Esophagus squamous epithelium (tissue), 5 donors: Measurements from ENCODE around the gene DDX54. TPM values are rescaled to one million over a fixed set of nuclear protein-coding genes. Genes with fewer than 3 reads are reported as not detected.

Experiments
- DNase-seq: peaks from one replicate; lab custom pipeline; 2025; lab: John Stamatoyannopoulos, UW
- H3K27ac ChIP-seq, 4 donors: fragments of 200-600 bp; sonication (generic); one replicate each; pipeline ENCODE4 v1.5.1; 2016 to 2019; ENCODE audit warnings: mild to moderate bottlenecking in 1 of 4
- H3K27me3 ChIP-seq, 4 donors: fragments of 200-600 bp; sonication (generic); 1 replicate in 3 of 4; 2 replicates in 1 of 4; pipeline versions ENCODE4 v1.5.1 to v1.6.0; 2017 to 2021; ENCODE audit warnings: antibody characterized with exemption in 1 of 4
- H3K36me3 ChIP-seq, 3 donors: fragments of 200-600 bp; sonication (generic); one replicate each; pipeline ENCODE4 v1.5.1; 2016 to 2019
- H3K4me1 ChIP-seq, 3 donors: fragments of 200-600 bp; sonication (generic); one replicate each; pipeline ENCODE4 v1.5.1; 2017 to 2019
- H3K4me3 ChIP-seq, 4 donors: fragments of 200-600 bp; sonication (generic); 1 replicate in 3 of 4; 2 replicates in 1 of 4; pipeline ENCODE4 v1.5.1; 2016 to 2019; ENCODE audit warnings: mild to moderate bottlenecking in 2 of 4, moderate library complexity in 1 of 4
- H3K9me3 ChIP-seq, 3 donors: fragments of 200-600 bp; sonication (generic); one replicate each; pipeline ENCODE4 v1.5.1; 2016 to 2019
- CTCF ChIP-seq, 6 experiments: fragments of 450-650 bp in 4 of 6; fragments of 200-600 bp in 2 of 6; sonication (generic) in 2 of 6; IDR thresholded peaks; one replicate each; pipeline ENCODE4 v1.5.1; 2016 to 2019; ENCODE audit warnings: antibody characterized with exemption in 6 of 6, mild to moderate bottlenecking in 4 of 6, moderate library complexity in 4 of 6
- POLR2A ChIP-seq, 4 donors: fragments of 450-650 bp; IDR thresholded peaks; one replicate each; pipeline ENCODE4 v1.6.1; 2017; ENCODE audit warnings: antibody characterized with exemption in 4 of 4, mild to moderate bottlenecking in 4 of 4, moderate library complexity in 3 of 4
- WGBS, 2 donors: methylation state at CpG; one replicate each; pipeline ENCODE4 v1.1.5; 2018; 5-methylcytosine and 5-hydroxymethylcytosine counted together
- intact Hi-C: fragments of 100-400 bp; cut with DNase I; formaldehyde crosslinking; loops from one replicate; pipeline ENCODE4 v1.15.0; 2022
- total RNA-seq, 4 donors: library from RNA; depleted of rRNA; stranded (reverse); fragments of >200 nt; gene quantifications; one replicate each; pipeline ENCODE4 v1.1.0, GENCODE V29; 2016
- donor health status: DM: yes; HTN: yes; CAD: no.

Gene DDX54
- total RNA-seq, 4 donors from 2014 or later: 35.3 to 80.5 (median 65.2) TPM

- DNase-seq: no peak
- intact Hi-C loops: no loop called here
- H3K36me3 ChIP-seq: peaks cover 0 to 10% (median 0%) of the 10 kb centered on the region in 3 donors
- no peak overlapping the region for H3K4me3 ChIP-seq
- H3K27me3 ChIP-seq: peaks cover 0 to 47% (median 0%) of the 10 kb centered on the region in 4 donors
- H3K4me1 ChIP-seq: peaks cover 0 to 12% (median 0%) of the 10 kb centered on the region in 3 donors
- no peaks in the 10 kb centered on the region for H3K9me3 ChIP-seq
- WGBS, 2 donors: 60 to 78% methylated on average over 7 to 13 of the region's 17 CpGs
- H3K27ac ChIP-seq: no peak overlapping the region
- TF ChIP-seq CTCF (IDR thresholded peaks at IDR 0.05) (no peak), POLR2A (IDR thresholded peaks at IDR 0.05) (no peak)
Measured at GRCh38 chr12:113129664-113130456, 55.4 kb downstream of the DDX54 start.

GRCh38 chr12:113128802-113129663 is 56.2 kb downstream of the DDX54 start:
- Histone ChIP-seq H3K4me3 (no peak overlapping the region), H3K27me3 (peaks cover 0 to 38% (median 0%) of the 10 kb centered on the region in 4 donors), H3K4me1 (peaks cover 0 to 12% (median 0%) of the 10 kb centered on the region in 3 donors), H3K27ac (no peak overlapping the region), H3K9me3 (no peaks in the 10 kb centered on the region), H3K36me3 (peaks cover 0 to 10% (median 0%) of the 10 kb centered on the region in 3 donors)
- 55 to 63% methylated on average over 5 to 9 of the region's 9 CpGs for WGBS, 2 donors
- intact Hi-C loops: no loop called here
- no peak for DNase-seq
- TF ChIP-seq POLR2A (IDR thresholded peaks at IDR 0.05) (no peak), CTCF (IDR thresholded peaks at IDR 0.05) (no peak)

- H3K27me3 ChIP-seq: peaks cover 0 to 27% (median 0%) of the 10 kb centered on the region in 4 donors
- intact Hi-C loops: no loop called here
- DNase-seq: no peak
- peaks cover 0 to 10% (median 0%) of the 10 kb centered on the region in 3 donors for H3K36me3 ChIP-seq
- peaks cover 0 to 12% (median 0%) of the 10 kb centered on the region in 3 donors for H3K4me1 ChIP-seq
- no peak overlapping the region for H3K27ac ChIP-seq
- 38 to 55% methylated on average over 5 to 11 of the region's 15 CpGs for WGBS, 2 donors
- TF ChIP-seq POLR2A (IDR thresholded peaks at IDR 0.05) (no peak), CTCF (IDR thresholded peaks at IDR 0.05) (no peak)
- no peak overlapping the region for H3K4me3 ChIP-seq
- no peaks in the 10 kb centered on the region for H3K9me3 ChIP-seq
Measured at GRCh38 chr12:113127791-113128199, 57.5 kb downstream of the DDX54 start.

GRCh38 chr12:113120670-113121370 is 64.5 kb downstream of the DDX54 start:
- TF ChIP-seq POLR2A (IDR thresholded peaks at IDR 0.05): no peak
- no peak for TF ChIP-seq CTCF (IDR thresholded peaks at IDR 0.05)
- WGBS, 2 donors: 57 to 63% methylated on average over 2 to 3 of the region's 3 CpGs
- no peak for DNase-seq
- Histone ChIP-seq H3K27me3 (peaks cover 0 to 20% (median 0%) of the 10 kb centered on the region in 4 donors), H3K9me3 (no peaks in the 10 kb centered on the region), H3K4me3 (no peak overlapping the region), H3K36me3 (peaks cover 0 to 6% (median 0%) of the 10 kb centered on the region in 3 donors), H3K4me1 (peaks cover 0 to 3% (median 0%) of the 10 kb centered on the region in 3 donors), H3K27ac (no peak overlapping the region)
- intact Hi-C loops: no loop called here
